GM19463 (cell line): ENCODE data around the gene TMPRSS9.
"Not testable (repeated sequence)": the region's sequence is repeated elsewhere in the genome, so short reads cannot be mapped to it uniquely, and the experiment has no call there.

Source experiments
- ATAC-seq: cut with Tn5 transposase; IDR thresholded peaks from one replicate; pipeline ENCODE4 v1.9.1; 2021; ENCODE audit warnings: mild to moderate bottlenecking, moderate library complexity; ENCODE audit not compliant: unreplicated experiment

The TMPRSS9 gene

DNA sequence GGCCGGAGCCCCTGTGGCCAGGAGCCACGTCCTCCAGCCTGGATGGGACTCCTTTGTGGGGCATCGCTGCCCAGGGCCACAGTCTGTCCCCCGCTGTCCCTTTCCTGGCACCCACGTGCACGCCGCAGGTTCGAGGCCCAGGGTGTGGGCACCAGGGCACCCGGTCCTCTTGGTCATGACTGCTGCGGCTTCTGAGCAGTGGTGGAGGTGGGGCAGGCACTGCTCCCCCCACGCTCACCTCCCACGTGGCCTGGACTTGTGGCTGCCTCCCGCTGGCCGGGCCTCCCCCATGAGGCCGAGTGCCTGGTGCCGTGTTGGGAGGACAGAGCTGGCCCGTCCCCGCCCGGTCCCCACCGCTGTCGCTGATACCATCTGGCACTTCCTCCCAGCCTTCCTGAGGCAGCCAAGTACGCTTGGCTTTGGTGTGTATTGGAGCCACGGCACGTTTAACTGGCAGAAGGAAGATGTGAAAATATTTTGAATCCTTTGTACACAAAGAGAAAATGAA, 18.8 kb upstream of the TMPRSS9 start:
- ATAC-seq = no peak

DNA sequence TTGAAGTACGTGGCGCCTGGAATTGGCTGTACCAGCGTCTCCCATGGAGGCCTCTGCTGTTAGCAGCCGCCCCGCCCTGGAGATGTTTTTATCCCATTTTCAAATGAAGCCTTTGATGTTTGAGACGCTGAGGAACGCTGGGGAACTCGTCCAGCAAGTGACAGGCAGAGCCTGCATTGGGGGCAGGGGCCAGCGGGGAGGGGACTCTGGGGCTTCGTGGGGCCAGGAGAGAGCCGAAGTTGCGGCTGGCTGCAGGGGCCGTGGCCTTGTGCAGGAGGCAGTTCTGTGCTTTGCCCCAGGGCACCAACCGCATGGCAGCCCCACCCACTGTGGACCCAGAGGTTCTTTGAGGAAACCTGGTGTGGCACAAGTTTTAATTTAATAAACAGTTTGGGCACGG, 18.1 kb upstream of the TMPRSS9 start:
- ATAC-seq = no peak

DNA sequence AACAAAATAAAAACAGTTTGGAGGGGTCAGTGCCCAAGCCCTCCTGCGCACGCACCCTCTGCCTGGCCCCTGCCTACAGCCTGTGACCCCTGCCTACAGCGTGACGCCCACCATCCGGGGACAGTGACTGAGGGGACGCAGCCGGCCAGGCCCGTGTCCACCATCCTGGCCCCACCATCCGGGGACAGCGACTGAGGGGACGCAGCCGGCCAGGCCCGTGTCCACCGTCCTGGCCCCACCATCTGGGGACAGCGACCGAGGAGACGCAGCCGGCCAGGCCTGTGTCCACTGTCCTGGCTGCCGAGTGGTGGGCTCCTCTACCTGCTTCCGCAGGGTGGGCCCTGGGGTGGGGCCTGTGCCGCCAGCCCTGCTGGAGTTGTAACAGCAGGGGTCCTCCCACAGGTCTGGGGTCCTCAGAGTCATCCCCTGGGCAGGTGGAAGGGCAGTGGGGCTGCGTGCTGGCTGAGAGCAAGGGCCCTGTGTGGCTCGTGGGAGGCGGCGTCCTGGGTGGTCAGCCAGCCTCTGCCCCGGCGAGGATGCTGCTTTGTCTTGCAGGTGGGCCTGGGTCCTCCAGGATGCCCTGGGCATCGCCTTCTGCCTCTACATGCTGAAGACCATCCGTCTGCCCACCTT, 17.3 kb upstream of the TMPRSS9 start:
- no peak for ATAC-seq

DNA sequence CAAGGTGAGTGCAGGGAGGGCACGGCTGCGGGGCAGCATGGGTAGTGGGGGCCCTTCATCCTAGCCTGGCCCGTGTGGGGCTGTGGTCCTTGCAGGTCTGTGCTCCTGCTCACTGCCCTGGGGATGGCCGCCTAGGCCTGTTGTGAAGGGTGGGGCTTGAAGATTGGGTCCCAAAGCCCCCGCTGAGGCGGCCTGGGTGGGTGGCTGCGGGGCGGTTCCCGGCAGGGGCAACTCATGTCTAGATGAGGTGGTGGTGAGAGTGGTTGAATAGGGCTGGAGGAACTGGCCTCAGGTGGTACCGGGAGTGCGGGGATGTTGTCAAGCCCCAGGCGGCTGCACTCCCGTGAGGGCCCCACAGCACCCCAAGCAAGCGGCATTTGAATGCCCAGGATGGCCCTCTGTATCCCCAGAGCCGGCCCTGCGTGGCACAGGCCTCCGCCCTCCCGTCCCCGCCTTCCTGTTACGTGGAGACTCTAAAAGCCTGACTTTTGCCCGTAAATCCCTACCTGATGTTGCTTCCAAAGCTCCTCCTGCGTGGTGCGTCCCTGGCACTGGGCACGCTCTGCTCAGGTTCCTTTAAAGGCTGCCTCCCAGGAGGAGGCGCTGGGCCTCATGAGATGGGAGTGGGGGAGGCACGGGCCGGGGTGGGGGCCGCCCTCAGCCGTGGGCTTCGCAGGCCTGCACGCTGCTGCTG, 16.6 kb upstream of the TMPRSS9 start:
- ATAC-seq = no peak

DNA sequence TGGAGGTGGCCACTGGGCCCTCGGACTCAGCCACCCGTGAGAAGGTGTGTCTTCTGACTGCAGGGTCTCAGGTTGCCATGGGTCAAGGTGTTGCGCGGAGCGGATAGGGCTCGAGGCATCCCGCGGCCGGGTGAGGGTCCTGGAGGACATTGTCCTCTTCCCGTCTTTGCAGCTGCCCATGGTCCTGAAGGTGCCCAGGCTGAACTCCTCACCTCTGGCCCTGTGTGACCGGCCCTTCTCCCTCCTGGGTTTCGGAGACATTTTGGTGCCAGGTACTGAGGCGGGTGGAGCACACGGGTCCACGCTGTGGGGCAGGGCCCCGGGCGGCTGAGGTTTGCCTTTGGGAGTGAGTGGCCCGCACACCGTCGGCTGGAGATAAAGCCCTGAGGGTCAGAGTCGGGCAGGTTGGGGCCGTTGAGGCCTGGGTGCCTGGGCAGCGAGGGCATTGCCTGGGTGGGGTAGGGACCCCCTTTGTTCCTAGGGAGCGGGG, 15.6 kb upstream of the TMPRSS9 start:
- ATAC-seq = no peak

DNA sequence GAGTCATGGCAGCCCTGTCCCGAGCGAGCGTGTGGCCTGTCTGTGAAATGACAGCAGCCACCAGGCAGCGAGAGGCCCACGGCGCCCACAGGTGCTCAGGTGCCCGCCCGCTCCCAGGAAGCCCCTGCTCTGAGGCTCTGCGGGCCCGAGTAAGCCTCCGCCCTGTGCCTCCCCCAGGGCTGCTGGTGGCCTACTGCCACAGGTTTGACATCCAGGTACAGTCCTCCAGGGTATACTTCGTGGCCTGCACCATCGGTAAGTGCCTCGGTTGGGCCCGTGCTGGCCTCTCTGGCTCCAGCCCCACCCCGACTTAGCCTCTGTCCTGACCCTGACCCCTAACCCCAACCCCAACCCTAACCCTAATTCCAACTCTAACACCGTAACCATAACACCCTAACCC, 15.0 kb upstream of the TMPRSS9 start:
- ATAC-seq = no peak

DNA sequence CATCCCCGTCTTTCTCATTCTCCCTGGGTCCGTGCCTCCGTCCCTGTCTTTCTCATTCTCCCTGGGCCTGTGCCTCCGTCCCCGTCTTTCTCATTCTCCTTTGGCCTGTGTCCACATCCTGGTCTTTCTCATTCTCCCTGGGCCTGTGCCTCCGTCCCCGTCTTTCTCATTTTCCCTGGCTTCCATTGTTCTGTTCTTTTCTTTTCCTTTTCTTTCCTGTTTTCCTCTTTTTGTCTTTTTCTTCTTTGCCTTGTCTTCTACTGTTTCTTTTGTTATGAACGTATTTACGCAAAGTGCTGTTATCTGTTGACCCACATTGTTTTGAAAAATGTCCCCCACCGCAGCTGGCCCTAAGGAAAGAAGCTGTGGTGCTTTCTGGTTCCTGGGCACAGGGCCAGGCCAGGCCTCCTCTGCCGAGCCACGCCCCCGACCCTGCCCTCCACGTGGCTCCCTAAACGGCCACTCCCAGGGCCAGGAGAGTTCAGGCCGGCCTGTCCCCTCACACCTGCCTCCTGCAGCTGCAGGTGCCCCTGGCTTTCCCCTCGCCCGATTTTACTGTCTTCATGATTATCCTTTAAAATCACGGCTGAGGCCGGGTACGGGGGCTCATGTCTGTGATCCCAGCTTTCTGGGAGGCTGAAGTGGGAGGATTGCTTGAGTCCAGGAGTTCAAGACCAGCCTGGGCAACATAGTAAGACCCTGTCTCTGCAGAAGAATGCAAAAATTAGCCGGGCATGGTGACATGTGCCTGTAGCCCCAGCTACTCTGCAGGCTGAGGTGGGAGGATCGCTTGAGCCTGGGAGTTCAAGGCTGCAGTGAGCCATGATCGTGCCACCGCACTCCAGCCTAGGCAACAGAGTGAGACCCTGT, 14.0 kb upstream of the TMPRSS9 start:
- no peak for ATAC-seq

DNA sequence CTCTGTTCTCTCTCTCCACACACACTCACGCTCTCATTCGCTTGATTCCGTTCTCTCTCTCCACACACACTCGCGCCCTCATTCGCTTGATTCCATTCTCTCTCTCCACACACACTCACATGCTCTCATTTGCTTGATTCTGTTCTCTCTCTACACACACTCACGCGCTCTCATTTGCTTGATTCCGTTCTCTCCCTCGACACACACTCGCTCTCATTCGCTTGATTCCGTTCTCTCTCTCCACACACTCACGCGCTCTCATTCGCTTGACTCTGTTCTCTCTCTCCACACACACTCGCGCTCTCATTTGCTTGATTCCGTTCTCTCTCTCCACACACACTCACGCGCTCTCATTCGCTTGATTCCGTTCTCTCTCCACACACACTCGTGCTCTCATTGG, 10.2 kb upstream of the TMPRSS9 start:
- not testable (repeated sequence) for ATAC-seq

DNA sequence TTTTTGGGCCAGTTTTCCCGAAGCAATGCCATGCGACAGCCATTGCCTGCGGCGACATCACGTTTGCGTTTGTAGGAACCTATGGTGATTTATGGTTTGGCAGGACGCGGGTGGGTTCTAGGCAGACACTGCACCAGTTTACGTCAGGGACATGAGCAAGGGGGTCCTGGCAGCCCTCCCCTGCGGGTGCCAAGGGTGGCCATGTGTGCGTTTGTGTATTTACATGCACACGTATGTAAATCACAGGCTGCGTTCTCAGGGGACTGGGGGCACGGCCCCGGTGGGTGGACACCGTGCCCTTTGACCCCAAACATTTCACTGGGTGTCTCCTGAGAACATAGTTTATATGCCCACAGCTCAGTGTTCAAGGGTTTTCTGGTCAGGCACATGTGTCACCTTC, 9.4 kb upstream of the TMPRSS9 start:
- no peak for ATAC-seq

DNA sequence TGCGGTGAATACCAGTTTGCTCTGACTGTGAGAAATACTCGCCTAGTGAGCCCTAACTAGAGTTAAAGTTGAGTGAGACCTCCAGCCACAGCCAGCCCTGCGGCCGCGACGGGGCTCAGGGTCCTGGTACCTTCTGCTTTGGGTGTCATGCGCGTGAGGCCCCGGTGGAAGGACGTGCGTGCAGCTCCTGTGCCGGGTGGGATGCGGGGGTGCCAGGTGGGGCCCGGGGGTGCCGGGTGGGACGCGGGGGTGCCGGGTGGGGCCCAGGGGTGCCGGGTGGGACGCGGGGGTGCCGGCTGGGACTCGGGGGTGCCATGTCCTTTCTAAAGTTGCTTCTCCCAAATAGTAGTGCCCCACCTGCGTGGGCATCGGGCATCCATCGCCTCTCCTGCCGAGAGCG, 8.5 kb upstream of the TMPRSS9 start:
- no peak for ATAC-seq

DNA sequence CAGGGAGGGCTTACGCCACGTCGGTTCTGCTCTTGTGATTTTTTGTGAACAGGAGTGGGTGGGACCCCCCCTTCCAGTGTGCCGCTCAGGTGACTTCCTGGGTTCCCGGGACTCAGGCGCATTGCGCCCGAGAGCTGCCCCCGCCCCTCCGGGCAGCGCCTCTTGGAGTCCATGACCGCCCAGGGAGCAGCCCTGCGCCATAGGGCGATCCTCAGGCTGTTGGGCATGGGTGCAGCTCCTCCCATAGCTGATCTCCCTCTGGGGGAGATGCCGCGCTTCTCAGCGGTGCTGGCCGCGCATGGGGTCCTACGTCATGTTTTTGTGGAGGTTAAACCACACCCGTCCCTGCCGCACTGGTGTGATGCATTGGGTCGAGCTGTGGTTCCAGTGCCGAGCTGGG, 7.9 kb upstream of the TMPRSS9 start:
- no peak for ATAC-seq

DNA sequence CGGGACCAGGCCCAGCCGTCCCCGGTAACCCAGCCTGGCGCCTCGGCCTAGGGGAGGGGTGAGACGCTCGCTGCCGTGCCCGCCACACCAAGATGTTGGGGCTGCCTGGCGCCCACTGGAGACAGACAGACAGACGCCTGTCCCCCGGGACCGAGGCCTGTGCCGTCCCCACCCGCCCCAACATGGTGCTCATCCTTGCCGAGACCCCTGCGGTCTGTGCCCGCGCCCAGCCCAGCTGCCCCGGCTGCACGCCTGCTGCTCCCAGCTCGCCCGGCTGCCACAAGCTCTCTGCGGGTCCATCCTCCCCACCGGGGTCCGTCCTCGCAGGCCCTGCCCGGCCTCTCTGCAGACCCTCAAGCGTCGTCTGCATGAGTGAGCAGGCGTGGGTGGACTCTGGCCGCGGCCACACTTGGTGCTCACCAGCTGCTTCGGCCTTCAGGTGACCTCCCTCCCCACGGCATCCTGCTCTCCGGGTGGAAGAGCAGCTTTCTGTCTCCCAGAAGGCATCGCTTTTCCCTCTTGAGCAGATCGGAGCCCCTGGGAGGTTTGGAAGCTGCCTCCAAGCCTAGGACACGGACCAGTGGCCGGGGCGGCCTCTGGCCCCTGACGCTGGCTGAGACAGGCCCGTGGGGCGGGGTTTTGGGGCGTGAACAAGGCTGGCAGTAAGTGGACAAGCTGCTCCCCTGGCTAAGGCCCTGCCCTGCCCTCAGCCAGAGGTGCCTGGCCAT, 6.7 kb upstream of the TMPRSS9 start:
- no peak for ATAC-seq

DNA sequence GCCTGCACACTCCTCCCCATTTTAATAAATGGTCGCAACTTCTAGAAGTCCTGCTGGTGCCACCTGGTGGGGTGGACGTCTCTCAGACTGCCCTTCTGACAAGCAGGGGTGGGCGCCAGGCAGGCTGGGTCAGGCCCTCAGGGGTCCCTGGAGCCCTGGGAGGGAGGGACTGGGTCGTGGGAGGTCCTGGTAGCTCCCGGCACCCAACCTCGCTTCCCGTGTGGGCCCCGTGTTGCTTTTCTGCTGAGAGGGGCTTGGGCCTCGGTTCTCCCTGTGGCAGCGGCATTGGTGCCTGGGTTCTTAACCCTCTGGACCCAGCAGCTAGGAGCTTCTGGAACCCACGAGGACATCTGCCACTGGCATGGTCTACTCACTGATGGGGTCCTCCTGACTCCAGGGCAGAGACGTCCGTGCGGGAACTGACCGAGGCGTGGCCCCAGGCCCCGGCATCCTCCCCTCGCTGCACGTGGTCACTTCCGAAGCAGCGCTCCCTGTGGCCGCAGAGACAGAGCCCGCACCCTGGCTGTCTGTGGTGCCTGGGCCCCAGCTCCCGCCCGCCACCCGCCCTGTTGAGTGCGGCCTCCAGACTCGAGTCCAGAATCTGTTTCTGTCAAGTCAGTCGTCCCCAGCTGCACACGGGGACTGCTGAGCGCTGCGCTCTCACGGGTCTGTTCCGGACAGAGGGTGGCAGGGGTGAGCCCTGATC, 6.0 kb upstream of the TMPRSS9 start:
- ATAC-seq = no peak

DNA sequence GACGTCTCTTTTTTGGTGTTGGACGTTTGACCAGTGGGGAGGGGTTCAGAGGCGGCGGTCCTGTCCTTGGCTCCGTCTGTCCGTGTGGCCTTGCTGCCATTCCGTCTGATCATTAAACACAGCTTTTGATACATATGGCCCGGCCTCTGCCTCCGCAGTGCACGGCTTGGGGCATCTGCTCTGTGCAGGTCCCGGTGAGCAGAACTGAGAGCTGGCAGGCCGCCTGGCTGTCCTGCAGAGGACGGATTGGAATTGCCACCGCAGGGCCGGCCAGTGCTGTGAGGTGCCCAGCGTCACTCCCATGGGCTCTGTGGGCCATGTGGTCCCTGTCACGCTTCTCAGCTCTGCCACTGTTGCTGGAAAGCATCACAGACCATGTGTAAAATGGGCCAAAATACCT, 5.4 kb upstream of the TMPRSS9 start:
- no peak for ATAC-seq

DNA sequence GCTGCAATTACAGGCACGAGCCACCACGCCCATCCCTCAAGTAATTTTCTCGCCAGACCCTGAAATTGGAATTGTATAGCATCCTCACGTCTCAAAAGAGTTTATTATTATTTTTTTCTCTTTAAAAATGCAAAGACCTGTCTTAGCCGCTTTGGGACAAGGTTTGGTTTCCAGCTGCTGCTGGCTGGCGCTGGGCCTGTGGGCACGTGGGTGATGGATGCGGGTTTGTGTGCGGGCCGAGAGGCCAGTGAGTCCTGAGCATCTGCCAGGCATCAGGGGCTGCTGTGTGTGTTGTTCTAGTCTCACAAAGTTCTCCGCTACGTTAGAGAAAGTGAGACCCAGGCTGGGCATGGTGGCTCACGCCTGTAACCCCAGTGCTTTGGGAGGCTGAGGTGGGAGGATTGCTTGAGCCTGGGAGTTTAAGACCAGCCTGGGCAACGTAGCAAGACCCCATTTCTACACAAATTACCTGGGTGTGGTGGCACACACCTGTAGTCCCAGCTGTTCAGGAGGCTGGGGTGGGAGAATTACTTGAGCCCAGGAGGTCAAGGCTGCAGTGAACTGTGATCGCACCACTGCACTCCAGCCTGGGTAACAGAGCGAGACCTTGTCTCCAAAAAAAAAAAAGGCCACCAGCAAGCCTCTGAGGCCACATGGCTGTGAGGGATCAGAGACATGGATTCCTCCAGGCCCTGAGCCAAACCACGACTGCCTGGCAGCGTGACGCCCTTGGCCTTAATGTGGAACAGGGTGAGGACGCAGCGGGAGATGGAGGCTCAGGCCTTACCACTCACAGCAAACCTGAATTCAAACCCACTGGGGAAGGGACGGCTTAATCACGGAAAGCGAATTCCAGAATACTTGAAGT, 4.7 kb upstream of the TMPRSS9 start:
- ATAC-seq = no peak

DNA sequence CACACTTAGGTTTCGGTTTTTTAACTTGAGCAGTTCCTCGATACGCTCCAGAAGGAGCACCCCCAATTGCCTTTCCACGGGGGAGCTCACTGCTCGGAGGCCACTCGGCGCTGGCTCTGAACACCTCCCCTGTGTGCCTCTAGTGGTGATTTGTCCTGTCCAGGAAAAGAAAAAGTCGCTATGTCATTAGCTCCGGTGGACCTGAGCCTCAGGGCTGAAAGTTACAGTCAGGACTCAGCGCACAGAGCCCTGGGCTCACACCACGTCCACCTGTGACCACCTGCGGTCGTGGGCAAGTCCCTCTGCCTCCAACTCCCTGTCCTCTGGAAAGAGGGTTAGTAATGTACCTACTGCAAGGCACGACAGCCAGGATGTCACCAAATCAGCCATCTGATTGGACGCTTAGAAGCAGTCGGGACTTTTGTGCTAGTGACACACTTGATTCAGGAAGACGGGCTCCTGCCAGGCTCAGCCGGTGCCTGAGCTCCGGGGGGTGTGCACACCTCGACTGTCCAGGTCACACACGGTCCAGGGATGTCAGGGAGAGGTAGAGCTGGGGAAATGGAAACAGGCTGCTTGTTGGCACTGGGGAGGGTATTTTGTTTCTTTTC, 3.9 kb upstream of the TMPRSS9 start:
- no peak for ATAC-seq

DNA sequence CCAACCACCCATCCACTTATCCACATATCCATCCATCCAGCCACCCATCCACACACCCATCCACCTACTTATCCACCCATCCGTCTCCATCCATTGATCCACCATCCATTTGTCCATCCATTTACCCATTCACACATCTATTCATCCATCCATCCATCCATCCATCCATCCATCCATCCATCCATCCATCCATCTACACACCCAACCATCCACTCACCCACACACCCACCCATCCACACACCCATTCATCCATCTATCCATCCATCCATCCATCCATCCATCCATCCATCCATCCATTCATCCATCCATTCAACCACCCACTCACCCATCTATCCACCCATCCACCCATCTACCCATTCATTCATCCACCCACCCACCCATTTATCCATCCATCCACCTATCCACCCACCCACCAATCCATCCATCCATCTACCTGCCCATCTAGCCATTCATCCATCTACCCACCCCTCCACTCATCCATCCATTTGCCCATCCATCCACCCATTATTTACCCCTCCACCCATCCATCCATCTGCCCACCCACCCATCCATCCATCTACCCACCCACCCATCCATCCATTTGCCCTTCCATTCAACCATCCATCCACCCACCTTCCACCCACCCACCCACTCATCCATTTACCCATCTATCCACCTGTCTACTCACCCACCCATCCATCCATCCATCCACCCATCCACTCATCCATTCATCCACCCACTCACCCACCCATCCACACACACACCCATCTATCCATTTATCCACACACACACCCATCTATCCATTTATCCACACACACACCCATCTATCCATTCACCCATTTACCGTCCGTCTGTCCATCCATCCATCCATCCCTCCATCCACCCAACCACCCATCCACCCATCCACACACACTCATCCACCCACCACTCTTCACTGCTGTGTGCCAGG, 2.5 kb upstream of the TMPRSS9 start:
- ATAC-seq = no peak
